Liver (tissue), 3 donors: ENCODE measurements around the gene PFDN2.
"Not testable (repeated sequence)": the region's sequence is repeated elsewhere in the genome, so short reads cannot be mapped to it uniquely, and the experiment has no call there.

ENCODE experiments used
- EGR1 ChIP-seq, 2 donors: IDR thresholded peaks; 2 replicates each; pipeline ENCODE4 v1.6.1; 2016 to 2018; ENCODE audit warnings: antibody characterized with exemption in 2 of 2, low read depth in 2 of 2
- JUND ChIP-seq, 2 donors: IDR thresholded peaks; 2 replicates each; pipeline ENCODE4 v1.6.1; 2016; ENCODE audit warnings: antibody characterized with exemption in 2 of 2
- MAX ChIP-seq: IDR thresholded peaks from 2 replicates; pipeline ENCODE4 v1.6.1; 2016; ENCODE audit warnings: antibody characterized with exemption
- TF ChIP-seq, protein P1 (sequence below): fragments of 150-350 bp; IDR thresholded peaks from 2 replicates; pipeline ENCODE4 v1.5.1; 2017; ENCODE audit warnings: improper control_type of control experiment, low read depth, low read length; ENCODE audit not compliant: missing input control
- TF ChIP-seq, protein P2 (sequence below): IDR thresholded peaks from 2 replicates; pipeline ENCODE4 v1.6.1; 2016; ENCODE audit warnings: antibody characterized with exemption, mild to moderate bottlenecking
- donor health status: healthy.
- donor health status: healthy.

DNA sequence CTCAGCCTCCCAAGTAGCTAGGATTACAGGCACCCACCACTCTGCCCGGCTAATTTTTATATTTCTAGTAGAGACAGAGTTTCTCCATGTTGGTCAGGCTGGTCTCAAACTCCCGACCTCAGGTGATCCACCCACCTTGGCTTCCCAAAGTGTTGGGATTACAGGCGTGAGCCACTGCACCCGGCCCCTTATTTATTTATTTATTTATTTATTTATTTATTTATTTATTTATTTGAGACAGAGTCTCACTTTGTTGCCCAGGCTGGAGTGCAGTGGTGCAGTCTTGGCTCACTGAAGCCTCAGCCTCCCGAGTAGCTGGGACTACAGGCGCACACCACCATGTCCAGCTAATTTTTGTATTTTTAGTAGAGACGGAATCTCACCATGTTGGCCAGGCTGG is 52.2 kb downstream of the PFDN2 start:
- TF ChIP-seq EGR1 (IDR thresholded peaks at IDR 0.05; ENCODE audit: low read depth in 2 of 2); JUND (IDR thresholded peaks at IDR 0.05); MAX: not testable (repeated sequence)
- TF ChIP-seq, protein P1, sequence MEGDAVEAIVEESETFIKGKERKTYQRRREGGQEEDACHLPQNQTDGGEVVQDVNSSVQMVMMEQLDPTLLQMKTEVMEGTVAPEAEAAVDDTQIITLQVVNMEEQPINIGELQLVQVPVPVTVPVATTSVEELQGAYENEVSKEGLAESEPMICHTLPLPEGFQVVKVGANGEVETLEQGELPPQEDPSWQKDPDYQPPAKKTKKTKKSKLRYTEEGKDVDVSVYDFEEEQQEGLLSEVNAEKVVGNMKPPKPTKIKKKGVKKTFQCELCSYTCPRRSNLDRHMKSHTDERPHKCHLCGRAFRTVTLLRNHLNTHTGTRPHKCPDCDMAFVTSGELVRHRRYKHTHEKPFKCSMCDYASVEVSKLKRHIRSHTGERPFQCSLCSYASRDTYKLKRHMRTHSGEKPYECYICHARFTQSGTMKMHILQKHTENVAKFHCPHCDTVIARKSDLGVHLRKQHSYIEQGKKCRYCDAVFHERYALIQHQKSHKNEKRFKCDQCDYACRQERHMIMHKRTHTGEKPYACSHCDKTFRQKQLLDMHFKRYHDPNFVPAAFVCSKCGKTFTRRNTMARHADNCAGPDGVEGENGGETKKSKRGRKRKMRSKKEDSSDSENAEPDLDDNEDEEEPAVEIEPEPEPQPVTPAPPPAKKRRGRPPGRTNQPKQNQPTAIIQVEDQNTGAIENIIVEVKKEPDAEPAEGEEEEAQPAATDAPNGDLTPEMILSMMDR: not testable (repeated sequence)
- TF ChIP-seq, protein P2, sequence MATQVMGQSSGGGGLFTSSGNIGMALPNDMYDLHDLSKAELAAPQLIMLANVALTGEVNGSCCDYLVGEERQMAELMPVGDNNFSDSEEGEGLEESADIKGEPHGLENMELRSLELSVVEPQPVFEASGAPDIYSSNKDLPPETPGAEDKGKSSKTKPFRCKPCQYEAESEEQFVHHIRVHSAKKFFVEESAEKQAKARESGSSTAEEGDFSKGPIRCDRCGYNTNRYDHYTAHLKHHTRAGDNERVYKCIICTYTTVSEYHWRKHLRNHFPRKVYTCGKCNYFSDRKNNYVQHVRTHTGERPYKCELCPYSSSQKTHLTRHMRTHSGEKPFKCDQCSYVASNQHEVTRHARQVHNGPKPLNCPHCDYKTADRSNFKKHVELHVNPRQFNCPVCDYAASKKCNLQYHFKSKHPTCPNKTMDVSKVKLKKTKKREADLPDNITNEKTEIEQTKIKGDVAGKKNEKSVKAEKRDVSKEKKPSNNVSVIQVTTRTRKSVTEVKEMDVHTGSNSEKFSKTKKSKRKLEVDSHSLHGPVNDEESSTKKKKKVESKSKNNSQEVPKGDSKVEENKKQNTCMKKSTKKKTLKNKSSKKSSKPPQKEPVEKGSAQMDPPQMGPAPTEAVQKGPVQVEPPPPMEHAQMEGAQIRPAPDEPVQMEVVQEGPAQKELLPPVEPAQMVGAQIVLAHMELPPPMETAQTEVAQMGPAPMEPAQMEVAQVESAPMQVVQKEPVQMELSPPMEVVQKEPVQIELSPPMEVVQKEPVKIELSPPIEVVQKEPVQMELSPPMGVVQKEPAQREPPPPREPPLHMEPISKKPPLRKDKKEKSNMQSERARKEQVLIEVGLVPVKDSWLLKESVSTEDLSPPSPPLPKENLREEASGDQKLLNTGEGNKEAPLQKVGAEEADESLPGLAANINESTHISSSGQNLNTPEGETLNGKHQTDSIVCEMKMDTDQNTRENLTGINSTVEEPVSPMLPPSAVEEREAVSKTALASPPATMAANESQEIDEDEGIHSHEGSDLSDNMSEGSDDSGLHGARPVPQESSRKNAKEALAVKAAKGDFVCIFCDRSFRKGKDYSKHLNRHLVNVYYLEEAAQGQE: not testable (repeated sequence)
